Measurements from ENCODE around the gene OTOGL.

Gene OTOGL

DNA sequence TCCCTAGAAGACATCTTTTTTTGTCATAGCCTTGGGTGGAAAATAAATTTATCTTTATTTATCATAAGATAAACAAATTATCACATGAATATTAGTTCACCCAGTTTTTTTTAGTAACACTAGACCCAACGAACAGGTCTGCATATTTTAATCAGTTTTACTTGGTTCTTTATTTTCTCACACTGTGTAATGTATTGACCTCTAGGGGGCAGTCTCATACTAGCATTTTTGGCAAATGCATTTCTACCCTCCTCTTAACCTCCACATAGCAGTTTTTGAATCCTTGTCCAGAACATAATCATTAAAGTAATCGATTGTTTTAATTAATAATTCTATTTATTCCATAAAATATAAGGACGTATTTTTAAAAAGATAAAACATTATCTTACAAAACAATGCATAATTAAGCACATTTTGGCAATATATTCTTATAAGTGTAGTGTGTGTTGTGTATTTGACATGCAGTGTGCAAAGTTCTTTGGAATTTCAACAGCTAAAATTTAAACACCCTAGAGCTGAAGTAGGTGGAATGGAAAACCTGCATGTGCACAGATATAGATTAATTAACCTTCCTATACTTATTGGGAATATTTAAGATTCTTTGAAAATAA, 313.1 kb downstream of the OTOGL start:
- DNase-seq (ENCODE audit: low read depth, low spot score), result peak; percentile 69
- H3K4me3 ChIP-seq (ENCODE audit: low read depth, low read length), result no peak overlapping the region
- in situ Hi-C loops (cut with HindIII; ENCODE audit: low sequenced_read_pairs), result no loop called here
- TF ChIP-seq, protein P1, sequence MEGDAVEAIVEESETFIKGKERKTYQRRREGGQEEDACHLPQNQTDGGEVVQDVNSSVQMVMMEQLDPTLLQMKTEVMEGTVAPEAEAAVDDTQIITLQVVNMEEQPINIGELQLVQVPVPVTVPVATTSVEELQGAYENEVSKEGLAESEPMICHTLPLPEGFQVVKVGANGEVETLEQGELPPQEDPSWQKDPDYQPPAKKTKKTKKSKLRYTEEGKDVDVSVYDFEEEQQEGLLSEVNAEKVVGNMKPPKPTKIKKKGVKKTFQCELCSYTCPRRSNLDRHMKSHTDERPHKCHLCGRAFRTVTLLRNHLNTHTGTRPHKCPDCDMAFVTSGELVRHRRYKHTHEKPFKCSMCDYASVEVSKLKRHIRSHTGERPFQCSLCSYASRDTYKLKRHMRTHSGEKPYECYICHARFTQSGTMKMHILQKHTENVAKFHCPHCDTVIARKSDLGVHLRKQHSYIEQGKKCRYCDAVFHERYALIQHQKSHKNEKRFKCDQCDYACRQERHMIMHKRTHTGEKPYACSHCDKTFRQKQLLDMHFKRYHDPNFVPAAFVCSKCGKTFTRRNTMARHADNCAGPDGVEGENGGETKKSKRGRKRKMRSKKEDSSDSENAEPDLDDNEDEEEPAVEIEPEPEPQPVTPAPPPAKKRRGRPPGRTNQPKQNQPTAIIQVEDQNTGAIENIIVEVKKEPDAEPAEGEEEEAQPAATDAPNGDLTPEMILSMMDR (IDR thresholded peaks at IDR 0.05; ENCODE audit: low read depth, low read length), result peak; percentile 68

DNA sequence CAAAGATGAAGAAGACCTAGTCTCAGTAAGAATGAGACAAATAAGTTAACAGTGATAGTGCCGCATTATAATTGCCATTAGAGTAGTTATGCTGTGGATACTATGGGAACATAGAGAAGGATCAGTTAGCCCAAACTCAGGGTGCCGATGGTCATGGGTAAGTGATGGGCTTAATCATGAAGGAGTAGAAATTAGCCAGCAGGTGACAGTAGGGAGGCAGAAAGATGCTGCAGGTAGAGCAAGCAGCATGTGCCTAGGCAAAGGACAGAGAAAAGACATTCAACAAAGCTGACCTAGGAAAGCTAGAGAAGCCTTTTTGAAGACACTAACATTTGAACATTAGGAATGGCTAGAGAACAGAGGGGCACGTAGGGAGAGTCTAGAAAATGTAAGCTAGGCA, 314.1 kb downstream of the OTOGL start:
- in situ Hi-C loops (cut with HindIII; ENCODE audit: low sequenced_read_pairs), result no loop called here
- no peak overlapping the region for H3K4me3 ChIP-seq (ENCODE audit: low read depth, low read length)
- no peak for DNase-seq (ENCODE audit: low read depth, low spot score)
- TF ChIP-seq, protein P1 (IDR thresholded peaks at IDR 0.05; ENCODE audit: low read depth, low read length), result no peak

DNA sequence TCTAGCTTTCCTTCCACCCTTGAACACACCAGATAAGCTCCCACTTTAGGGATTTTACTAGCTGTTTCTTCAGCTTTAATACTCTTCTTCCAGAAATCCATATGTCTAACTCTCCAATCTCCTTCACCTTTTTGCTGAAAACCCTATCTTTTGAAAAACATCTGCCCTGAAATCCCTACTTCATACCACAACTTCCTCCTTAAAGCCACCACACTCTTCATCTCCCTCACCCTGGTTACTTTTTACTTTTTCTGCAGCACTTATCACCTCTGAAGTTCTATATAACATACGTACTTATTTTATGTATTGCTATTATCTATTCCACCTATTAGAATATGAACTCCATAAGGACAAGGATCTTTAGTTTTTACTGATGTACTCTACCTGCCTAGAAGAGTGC, 316.1 kb downstream of the OTOGL start:
- TF ChIP-seq, protein P1 (IDR thresholded peaks at IDR 0.05; ENCODE audit: low read depth, low read length), result no peak
- no peak overlapping the region for H3K4me3 ChIP-seq (ENCODE audit: low read depth, low read length)
- in situ Hi-C loops (cut with HindIII; ENCODE audit: low sequenced_read_pairs), result no loop called here
- no peak for DNase-seq (ENCODE audit: low read depth, low spot score)

DNA sequence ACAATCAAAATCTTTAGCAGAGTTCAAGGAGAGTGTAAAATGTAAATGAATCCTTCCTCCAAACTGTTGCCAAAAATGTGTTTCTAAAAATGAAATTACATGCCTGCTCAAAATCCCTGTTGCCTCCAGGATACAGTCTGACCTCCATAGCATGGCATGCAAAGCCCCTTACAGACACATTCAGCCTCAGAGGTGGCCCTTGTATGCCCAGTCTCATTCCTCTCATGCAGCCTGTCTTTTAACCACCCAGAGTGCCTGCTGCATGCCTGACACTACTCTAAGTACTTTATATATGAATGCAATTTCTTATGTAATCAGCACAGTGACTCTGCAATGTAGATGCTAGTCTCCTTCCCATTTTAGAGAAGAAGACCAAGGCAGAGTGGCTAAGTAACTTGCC, 320.3 kb downstream of the OTOGL start:
- in situ Hi-C loops (cut with HindIII; ENCODE audit: low sequenced_read_pairs), result no loop called here
- H3K4me3 ChIP-seq (ENCODE audit: low read depth, low read length), result no peak overlapping the region
- TF ChIP-seq, protein P1 (IDR thresholded peaks at IDR 0.05; ENCODE audit: low read depth, low read length), result no peak
- DNase-seq (ENCODE audit: low read depth, low spot score), result no peak

DNA sequence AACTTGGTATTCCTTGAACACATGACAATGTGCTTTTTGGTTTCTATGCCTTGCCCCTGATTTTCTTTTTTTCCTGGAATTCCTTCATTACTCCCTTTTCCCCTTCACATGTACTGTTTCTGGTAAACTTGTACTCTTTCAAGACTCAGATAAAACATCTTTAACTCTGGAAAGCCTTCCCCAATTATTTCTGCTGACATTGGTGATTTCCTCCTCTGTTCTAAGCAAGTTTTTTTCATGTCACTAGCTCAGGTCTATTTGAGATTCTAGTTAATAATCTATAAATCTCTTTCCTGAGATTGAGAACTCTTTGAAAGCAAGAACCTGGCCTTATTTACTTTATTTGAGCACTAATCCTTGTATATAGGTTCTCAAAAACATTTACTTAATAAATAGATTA, 320.7 kb downstream of the OTOGL start:
- H3K4me3 ChIP-seq (ENCODE audit: low read depth, low read length), result no peak overlapping the region
- in situ Hi-C loops (cut with HindIII; ENCODE audit: low sequenced_read_pairs), result no loop called here
- no peak for DNase-seq (ENCODE audit: low read depth, low spot score)
- TF ChIP-seq, protein P1 (IDR thresholded peaks at IDR 0.05; ENCODE audit: low read depth, low read length), result no peak

DNA sequence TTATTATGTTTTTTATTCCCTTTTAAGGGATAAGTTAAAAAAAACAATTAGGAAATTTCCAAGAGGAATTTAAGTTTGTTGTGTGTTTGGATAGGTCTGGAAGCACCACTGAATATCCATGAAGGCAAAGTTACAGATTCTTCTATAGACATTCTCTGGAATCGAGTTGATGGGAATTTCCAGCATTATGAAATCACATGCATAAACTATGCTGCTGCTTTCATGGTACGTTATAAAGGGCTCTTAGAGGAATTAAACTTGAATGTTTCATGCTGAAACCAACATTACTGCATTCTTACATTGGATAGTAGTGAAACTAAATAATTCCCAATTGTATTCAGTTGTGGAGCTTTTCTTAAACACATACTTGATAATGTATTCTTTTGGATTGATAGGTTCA, 323.2 kb downstream of the OTOGL start:
- in situ Hi-C loops (cut with HindIII; ENCODE audit: low sequenced_read_pairs), result no loop called here
- H3K4me3 ChIP-seq (ENCODE audit: low read depth, low read length), result no peak overlapping the region
- TF ChIP-seq, protein P1 (IDR thresholded peaks at IDR 0.05; ENCODE audit: low read depth, low read length), result no peak
- DNase-seq (ENCODE audit: low read depth, low spot score), result no peak

All from astrocyte of the spinal cord (primary cell).